NB4 (cell line): ENCODE measurements around the gene ITCH.

ENCODE experiments used
- DNase-seq: peaks from one replicate; pipeline ENCODE4 v3.0.0; 2010; ENCODE audit warnings: low read depth
- H3K4me3 ChIP-seq: one replicate; pipeline ENCODE4 v1.5.1; 2011; ENCODE audit warnings: mild to moderate bottlenecking, low read depth, low read length, moderate library complexity
- CTCF ChIP-seq: IDR thresholded peaks from one replicate; pipeline ENCODE4 v1.5.1; 2012; ENCODE audit warnings: low read depth, low read length
- MAX ChIP-seq: IDR thresholded peaks from 2 replicates; pipeline ENCODE4 v1.6.1; 2011; ENCODE audit warnings: low read depth, low read length
- MYC ChIP-seq: IDR thresholded peaks from 2 replicates; pipeline ENCODE4 v1.6.1; 2011; ENCODE audit warnings: low read depth, low read length
- POLR2A ChIP-seq: IDR thresholded peaks from 2 replicates; pipeline ENCODE4 v1.6.1; 2011; ENCODE audit warnings: mild to moderate bottlenecking; ENCODE audit not compliant: insufficient read length; ENCODE audit errors: extremely low read depth

Gene ITCH

GRCh38 chr20:34459209-34459897, 96.3 kb downstream of the ITCH start:
- no peak for TF ChIP-seq MAX
- TF ChIP-seq POLR2A = no peak
- TF ChIP-seq MYC = no peak
- no peak for TF ChIP-seq CTCF
- H3K4me3 ChIP-seq = no peak overlapping the region
- no peak for DNase-seq

GRCh38 chr20:34461779-34462087, 98.7 kb downstream of the ITCH start:
- no peak for DNase-seq
- no peak overlapping the region for H3K4me3 ChIP-seq
- TF ChIP-seq MAX (no peak), POLR2A (no peak), MYC (no peak), CTCF (no peak)

DNA sequence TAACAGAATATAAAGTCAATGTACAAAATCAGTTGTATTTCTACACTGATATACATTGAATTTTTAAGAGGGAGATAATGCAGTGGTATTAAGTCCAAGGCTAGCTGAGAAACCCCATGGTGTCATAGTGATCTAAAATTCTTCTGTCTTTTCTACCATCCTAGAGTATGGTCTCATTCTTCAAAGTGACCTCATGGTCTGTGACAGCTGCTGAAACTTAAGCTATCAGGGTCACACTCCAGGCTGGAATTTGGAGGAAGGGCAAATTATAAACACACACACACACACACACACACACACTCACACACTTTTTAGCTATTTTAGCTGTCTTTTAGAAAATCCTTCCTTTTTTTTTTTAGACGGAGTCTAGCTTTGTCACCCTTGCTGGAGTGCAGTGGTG, 105.9 kb downstream of the ITCH start:
- no peak for DNase-seq
- H3K4me3 ChIP-seq = no peak overlapping the region
- no peak for TF ChIP-seq CTCF
- no peak for TF ChIP-seq POLR2A
- TF ChIP-seq MYC = no peak
- no peak for TF ChIP-seq MAX

DNA sequence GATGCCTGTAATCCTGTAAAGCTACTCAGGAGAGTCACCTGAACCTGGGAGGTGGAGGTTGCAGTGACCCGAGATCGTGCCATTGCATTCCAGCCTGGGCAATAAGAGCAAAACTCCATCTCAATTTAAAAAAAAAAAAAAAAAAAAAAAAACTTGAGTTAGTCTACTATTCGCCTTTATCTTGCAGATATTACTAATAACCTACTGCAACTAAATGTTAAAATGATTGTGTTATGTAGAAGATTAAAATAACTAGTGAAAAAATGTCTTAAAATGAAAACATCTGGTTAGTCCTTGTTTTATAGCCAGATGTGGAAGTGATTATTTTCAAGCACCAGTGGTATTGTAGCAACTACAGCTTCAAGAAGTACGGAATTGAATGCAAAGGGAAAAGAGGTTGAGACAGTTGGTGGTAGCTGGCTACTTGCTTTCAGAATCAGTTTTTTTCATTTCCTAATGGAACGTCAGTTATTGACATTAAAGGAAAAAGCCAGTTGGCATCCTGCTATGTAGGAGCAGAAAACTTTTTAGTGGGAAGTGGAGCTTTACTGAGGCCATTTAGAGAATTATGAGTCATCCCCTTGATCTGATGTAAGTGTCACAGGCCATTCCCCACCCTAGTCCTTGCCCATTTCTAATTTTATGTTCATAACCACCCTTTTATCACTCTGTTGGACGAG, 109.3 kb downstream of the ITCH start:
- peak; percentile 57 for DNase-seq
- H3K4me3 ChIP-seq = no peak overlapping the region
- TF ChIP-seq MYC (no peak), POLR2A (no peak)

GRCh38 chr20:34473262-34473883, 110.3 kb downstream of the ITCH start:
- no peak overlapping the region for H3K4me3 ChIP-seq
- DNase-seq = peak; percentile 77
- no peak for TF ChIP-seq POLR2A
- TF ChIP-seq CTCF = peak; percentile 48

DNA sequence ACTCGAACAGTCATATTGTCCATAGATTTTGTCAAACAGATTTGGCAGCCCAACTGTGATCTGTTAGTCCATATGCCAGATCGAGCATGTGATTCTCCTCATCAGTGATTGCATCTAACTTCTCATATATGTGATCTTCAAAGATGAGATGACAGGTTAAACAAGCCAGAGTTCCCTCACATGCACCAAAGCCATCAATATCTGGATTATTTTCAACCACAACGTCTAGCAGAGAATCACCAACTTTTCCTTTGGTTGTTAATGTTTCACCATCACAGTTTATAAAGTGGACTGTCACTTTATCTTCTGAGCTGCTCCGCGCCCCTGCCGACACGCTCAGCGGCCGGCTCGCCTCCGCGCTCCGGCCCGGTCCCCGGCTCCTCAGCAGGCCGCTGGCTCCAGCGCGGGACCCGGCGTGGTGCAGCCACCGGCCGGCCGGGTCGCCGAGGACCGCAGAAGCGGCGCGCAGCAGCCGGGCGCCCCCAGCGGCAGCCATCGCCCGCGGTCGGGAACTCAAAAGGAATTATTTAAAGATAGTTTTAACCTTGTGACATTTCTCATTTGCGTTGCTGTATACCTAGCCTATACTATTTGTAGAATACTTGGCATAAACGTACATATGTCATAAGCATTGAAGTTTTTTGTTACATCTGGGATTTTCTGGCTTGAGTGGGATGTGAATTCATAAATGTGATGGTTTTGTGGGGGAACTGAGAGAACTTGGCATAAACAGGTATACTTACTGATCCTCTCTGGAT, 113.1 kb downstream of the ITCH start:
- no peak for TF ChIP-seq CTCF
- TF ChIP-seq POLR2A = no peak
- no peak for TF ChIP-seq MAX
- no peak for TF ChIP-seq MYC
- DNase-seq = no peak
- H3K4me3 ChIP-seq = no peak overlapping the region
